WI38 (cell line): ENCODE data around the gene RABIF.
A peak's percentile ranks its signal among the peaks of the same experiment; 100 is the strongest.

Experiments
- H3K4me3 ChIP-seq: 2 replicates; pipeline ENCODE4 v1.5.1; 2011; ENCODE audit warnings: low read depth, mild to moderate bottlenecking, control low read depth, low read length
- TF ChIP-seq, protein P1 (sequence below): IDR thresholded peaks from 2 replicates; pipeline ENCODE4 v1.5.1; 2012; ENCODE audit warnings: low read depth, mild to moderate bottlenecking, control low read depth, low read length

Gene RABIF

GRCh38 chr1:202857136-202857610 lies 31.8 kb downstream of the RABIF start:
- TF ChIP-seq, protein P1, sequence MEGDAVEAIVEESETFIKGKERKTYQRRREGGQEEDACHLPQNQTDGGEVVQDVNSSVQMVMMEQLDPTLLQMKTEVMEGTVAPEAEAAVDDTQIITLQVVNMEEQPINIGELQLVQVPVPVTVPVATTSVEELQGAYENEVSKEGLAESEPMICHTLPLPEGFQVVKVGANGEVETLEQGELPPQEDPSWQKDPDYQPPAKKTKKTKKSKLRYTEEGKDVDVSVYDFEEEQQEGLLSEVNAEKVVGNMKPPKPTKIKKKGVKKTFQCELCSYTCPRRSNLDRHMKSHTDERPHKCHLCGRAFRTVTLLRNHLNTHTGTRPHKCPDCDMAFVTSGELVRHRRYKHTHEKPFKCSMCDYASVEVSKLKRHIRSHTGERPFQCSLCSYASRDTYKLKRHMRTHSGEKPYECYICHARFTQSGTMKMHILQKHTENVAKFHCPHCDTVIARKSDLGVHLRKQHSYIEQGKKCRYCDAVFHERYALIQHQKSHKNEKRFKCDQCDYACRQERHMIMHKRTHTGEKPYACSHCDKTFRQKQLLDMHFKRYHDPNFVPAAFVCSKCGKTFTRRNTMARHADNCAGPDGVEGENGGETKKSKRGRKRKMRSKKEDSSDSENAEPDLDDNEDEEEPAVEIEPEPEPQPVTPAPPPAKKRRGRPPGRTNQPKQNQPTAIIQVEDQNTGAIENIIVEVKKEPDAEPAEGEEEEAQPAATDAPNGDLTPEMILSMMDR: no peak
- H3K4me3 ChIP-seq: no peak overlapping the region

- TF ChIP-seq, protein P1: no peak
- H3K4me3 ChIP-seq: no peak overlapping the region
These were observed 32.9 kb downstream of the RABIF start for GRCh38 chr1:202856014-202856413.

DNA sequence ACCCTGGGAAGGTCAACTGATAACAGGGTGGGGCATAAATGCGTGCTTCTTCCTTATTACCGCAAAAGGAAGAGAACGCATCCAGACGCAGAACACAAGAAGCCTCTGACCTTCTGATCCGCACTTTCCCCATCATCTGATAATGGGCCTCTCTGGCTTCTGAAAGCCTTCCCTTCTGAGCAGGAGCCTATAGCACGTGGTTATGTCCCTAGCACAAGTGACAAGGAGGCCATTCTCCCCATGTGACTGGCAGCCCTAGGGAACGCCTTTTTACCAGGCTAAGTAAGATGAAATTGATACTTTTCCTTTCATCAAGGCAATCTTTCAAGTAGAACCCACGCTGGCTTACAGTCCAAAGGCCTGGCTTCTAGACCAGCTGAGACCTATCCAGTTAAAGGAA lies 34.2 kb downstream of the RABIF start:
- no peak overlapping the region for H3K4me3 ChIP-seq
- TF ChIP-seq, protein P1: no peak

- TF ChIP-seq, protein P1: peak; percentile 57
- H3K4me3 ChIP-seq: no peak overlapping the region
These were observed 36.6 kb downstream of the RABIF start for GRCh38 chr1:202852163-202852904.

GRCh38 chr1:202850593-202851362 lies 38.2 kb downstream of the RABIF start:
- H3K4me3 ChIP-seq: no peak overlapping the region
- TF ChIP-seq, protein P1: no peak

- TF ChIP-seq, protein P1: no peak
- no peak overlapping the region for H3K4me3 ChIP-seq
These were observed 40.8 kb downstream of the RABIF start for GRCh38 chr1:202848191-202848542.

DNA sequence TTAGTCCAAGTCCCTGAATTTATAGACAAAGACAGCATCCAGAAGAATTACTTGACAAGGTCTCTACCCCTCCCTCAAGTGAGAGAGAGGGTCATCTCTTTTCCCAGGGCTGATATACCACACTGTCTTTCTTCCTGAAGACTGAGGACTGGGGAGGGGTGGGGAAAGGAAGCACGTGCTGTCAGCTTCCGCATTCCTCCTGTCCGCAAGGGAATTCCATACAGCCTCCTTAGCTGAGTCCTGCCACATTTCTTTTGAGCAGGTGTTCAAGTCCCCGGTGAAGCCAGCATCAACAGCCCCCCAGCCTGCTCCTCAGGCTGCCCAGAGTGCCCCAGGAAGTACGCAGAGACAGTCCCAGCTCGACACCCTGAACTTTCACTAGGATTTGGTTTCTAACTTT lies 44.0 kb downstream of the RABIF start:
- TF ChIP-seq, protein P1: no peak

More for the DNA sequence above, 44.0 kb downstream of the RABIF start:
- no peak overlapping the region for H3K4me3 ChIP-seq
